ENCODE results near the gene COL6A5.
"Not testable (repeated sequence)": the region's sequence is repeated elsewhere in the genome, so short reads cannot be mapped to it uniquely, and the experiment has no call there.

The COL6A5 gene

GRCh38 chr3:130389743-130390478 is 44.4 kb downstream of the COL6A5 start:
- DNase-seq: no peak

- DNase-seq: no peak
These were observed 46.8 kb downstream of the COL6A5 start for GRCh38 chr3:130392266-130392665.

- no peak for DNase-seq
These were observed 48.1 kb downstream of the COL6A5 start for GRCh38 chr3:130393594-130393993.

GRCh38 chr3:130395331-130395730 is 49.9 kb downstream of the COL6A5 start:
- no peak for DNase-seq

- no peak for DNase-seq
These were observed 50.4 kb downstream of the COL6A5 start for GRCh38 chr3:130395916-130396315.

- no peak for DNase-seq
These were observed 58.9 kb downstream of the COL6A5 start for GRCh38 chr3:130404401-130404800.

GRCh38 chr3:130405956-130406355 is 60.5 kb downstream of the COL6A5 start:
- DNase-seq: no peak

GRCh38 chr3:130408253-130408652 is 62.8 kb downstream of the COL6A5 start:
- DNase-seq: not testable (repeated sequence)

- DNase-seq: no peak
These were observed 65.8 kb downstream of the COL6A5 start for GRCh38 chr3:130411320-130411719.

GRCh38 chr3:130412991-130413560 is 67.6 kb downstream of the COL6A5 start:
- no peak for DNase-seq

GRCh38 chr3:130414457-130414856 is 69.0 kb downstream of the COL6A5 start:
- no peak for DNase-seq

- no peak for DNase-seq
These were observed 75.0 kb downstream of the COL6A5 start for GRCh38 chr3:130420466-130420865.

GRCh38 chr3:130423064-130423463 is 77.6 kb downstream of the COL6A5 start:
- DNase-seq: no peak

GRCh38 chr3:130424837-130425236 is 79.4 kb downstream of the COL6A5 start:
- no peak for DNase-seq

GRCh38 chr3:130425484-130425883 is 80.0 kb downstream of the COL6A5 start:
- no peak for DNase-seq

- DNase-seq: no peak
These were observed 80.7 kb downstream of the COL6A5 start for GRCh38 chr3:130426206-130426605.

- DNase-seq: no peak
These were observed 83.6 kb downstream of the COL6A5 start for GRCh38 chr3:130428871-130429712.

- no peak for DNase-seq
These were observed 84.2 kb downstream of the COL6A5 start for GRCh38 chr3:130429713-130430023.

- no peak for DNase-seq
These were observed 84.8 kb downstream of the COL6A5 start for GRCh38 chr3:130430266-130430665.

- not testable (repeated sequence) for DNase-seq
These were observed 86.6 kb downstream of the COL6A5 start for GRCh38 chr3:130432086-130432485.

- no peak for DNase-seq
These were observed 87.8 kb downstream of the COL6A5 start for GRCh38 chr3:130433306-130433705.

GRCh38 chr3:130442284-130442683 is 96.8 kb downstream of the COL6A5 start:
- DNase-seq: no peak

GRCh38 chr3:130446840-130447239 is 101.4 kb downstream of the COL6A5 start:
- not testable (repeated sequence) for DNase-seq

GRCh38 chr3:130448155-130448554 is 102.7 kb downstream of the COL6A5 start:
- DNase-seq: not testable (repeated sequence)

All from NCI-H2227 treated with DMSO at 0.1 percent for 48 hours (cell line).